Activated naive CD4-positive, alpha-beta T cell treated with anti-CD3 and anti-CD28 coated beads, Interleukin-2, amount 10 ng/mL, durations not matched to agents 7 days and 5 days (primary cell): ENCODE data around the gene RELCH.

Experiments used
- CTCF ChIA-PET: fragments of 350-600 bp; sonication (Branson Sonifier 250); formaldehyde crosslinking; loops from one replicate; lab custom pipeline; 2021; ENCODE audit warnings: antibody characterized with exemption; lab: Charles Lee
- DNase-seq: peaks from one replicate; pipeline ENCODE4 v3.0.0-alpha.2; 2020
- H3K27ac Mint-ChIP-seq: one replicate; pipeline ENCODE4 v1.8.0; 2021; ENCODE audit warnings: mild to moderate bottlenecking, moderate library complexity, mixed read lengths
- H3K27me3 Mint-ChIP-seq: one replicate; pipeline ENCODE4 v1.8.0; 2021; ENCODE audit warnings: mild to moderate bottlenecking, mixed read lengths
- H3K36me3 Mint-ChIP-seq: one replicate; pipeline ENCODE4 v1.8.0; 2021; ENCODE audit warnings: mixed read lengths
- H3K4me1 Mint-ChIP-seq: one replicate; pipeline ENCODE4 v1.8.0; 2021; ENCODE audit warnings: mixed read lengths
- H3K4me3 Mint-ChIP-seq: one replicate; pipeline ENCODE4 v1.8.0; 2021; ENCODE audit warnings: mild to moderate bottlenecking, moderate library complexity, mixed read lengths
- H3K9me3 Mint-ChIP-seq: one replicate; pipeline ENCODE4 v1.8.0; 2021; ENCODE audit warnings: mixed read lengths

Gene RELCH

DNA sequence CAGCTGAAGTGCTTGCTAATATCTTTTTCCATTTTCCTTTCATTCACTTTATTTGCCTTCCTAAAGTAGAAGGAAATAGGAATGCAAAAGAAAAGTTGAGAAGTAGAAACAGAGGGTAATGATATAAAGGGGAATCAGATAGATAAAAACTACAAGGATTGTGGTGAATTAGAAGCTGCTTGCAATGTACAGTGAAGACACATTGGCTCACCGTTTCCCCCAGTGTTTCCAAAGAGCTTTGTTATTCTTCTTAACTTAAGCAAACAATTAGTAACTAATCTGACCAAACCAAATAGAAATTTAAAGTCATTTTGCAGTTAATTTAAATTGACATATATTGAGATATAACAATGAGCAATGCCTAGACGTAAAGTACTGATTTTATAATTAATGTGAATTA is 63.4 kb downstream of the RELCH start:
- H3K27me3 Mint-ChIP-seq, result no peaks in the 10 kb centered on the region
- H3K4me1 Mint-ChIP-seq, result no peaks in the 10 kb centered on the region
- H3K4me3 Mint-ChIP-seq, result no peak overlapping the region
- H3K27ac Mint-ChIP-seq, result no peak overlapping the region
- H3K9me3 Mint-ChIP-seq, result no peaks in the 10 kb centered on the region
- CTCF ChIA-PET, result interaction anchor here (0.8 to 6.2 kb wide), 16 partner anchors 8 to 192 kb away, joined by 3 to 84 read pairs (median 3); partner anchors contain the start of genes PIGN and RELCH
- H3K36me3 Mint-ChIP-seq, result peaks cover 15% of the 10 kb centered on the region
- no peak for DNase-seq

DNA sequence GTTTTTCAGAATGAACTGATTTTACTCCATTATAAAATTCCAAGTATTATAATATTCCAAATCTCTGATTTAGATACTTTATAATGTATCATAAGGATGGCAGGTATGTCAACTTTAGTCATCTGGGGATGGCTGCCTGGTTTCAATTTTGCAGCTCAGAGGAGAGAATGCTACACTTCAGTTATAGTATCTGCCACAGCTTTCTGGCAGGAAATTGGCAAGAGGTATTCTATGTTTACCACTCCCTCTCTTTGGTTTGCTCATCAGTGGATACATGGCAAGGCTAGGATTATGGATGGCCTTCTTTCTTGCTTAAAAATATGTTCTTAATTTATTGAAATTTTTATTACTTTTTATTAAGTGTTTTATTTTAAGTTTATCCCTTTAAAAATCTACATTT is 71.0 kb downstream of the RELCH start:
- no peak overlapping the region for H3K27ac Mint-ChIP-seq
- H3K4me1 Mint-ChIP-seq, result no peaks in the 10 kb centered on the region
- CTCF ChIA-PET, result interaction anchor here (1.2 to 1.7 kb wide), 2 partner anchors 9 to 30 kb away, joined by 4 to 9 read pairs; no protein-coding TSS in a partner anchor
- no peak overlapping the region for H3K4me3 Mint-ChIP-seq
- peaks cover 42% of the 10 kb centered on the region for H3K36me3 Mint-ChIP-seq
- no peaks in the 10 kb centered on the region for H3K9me3 Mint-ChIP-seq
- no peaks in the 10 kb centered on the region for H3K27me3 Mint-ChIP-seq
- no peak for DNase-seq

DNA sequence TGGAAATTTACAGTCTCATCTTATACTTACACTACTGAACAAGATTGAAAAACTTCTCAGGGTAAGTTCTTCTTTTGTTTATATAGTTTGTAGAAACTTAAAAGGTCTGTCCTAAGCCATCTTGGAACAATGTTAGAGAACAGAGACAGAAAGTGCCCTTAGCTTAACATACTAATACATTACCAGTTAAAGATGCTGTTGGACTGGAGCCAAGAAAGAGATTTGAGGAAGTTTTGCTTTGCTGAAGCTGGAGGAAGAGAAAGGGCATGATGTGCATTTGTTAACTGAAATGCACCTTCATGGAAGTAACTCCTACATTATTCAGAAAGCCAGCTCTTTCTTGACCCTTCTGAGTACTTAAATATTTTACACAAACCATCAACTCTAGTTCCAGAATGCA is 71.6 kb downstream of the RELCH start:
- Mint-ChIP-seq H3K36me3 (peaks cover 43% of the 10 kb centered on the region), H3K27me3 (no peaks in the 10 kb centered on the region), H3K4me1 (no peaks in the 10 kb centered on the region), H3K9me3 (no peaks in the 10 kb centered on the region), H3K27ac (no peak overlapping the region), H3K4me3 (no peak overlapping the region)
- DNase-seq, result no peak
- CTCF ChIA-PET, result interaction anchor here (1.2 to 1.7 kb wide), 2 partner anchors 9 to 30 kb away, joined by 4 to 9 read pairs; no protein-coding TSS in a partner anchor

DNA sequence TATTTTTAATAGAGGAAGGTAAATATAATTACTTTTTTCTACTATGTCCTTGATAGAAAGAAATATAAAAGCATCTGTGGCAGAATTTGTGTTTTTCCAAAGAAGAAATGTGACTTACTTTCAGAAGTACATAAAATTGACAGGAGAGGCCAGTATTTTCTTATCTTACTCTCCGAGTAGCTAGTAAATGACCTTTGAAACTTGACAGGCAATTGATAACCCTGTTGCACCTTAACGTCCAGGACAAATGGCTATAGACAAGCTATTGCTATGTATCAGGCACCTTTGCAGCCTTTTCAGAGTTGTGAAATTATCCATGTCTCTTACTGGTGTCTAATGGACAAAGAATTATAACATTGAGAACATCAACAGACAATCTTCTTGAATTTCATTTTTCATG is 75.0 kb downstream of the RELCH start:
- H3K27me3 Mint-ChIP-seq, result no peaks in the 10 kb centered on the region
- H3K36me3 Mint-ChIP-seq, result peaks cover 49% of the 10 kb centered on the region
- CTCF ChIA-PET, result interaction anchor here (0.9 to 1.1 kb wide), 2 partner anchors 13 to 30 kb away, joined by 3 read pairs; no protein-coding TSS in a partner anchor
- H3K4me3 Mint-ChIP-seq, result no peak overlapping the region
- no peak overlapping the region for H3K27ac Mint-ChIP-seq
- DNase-seq, result no peak
- H3K9me3 Mint-ChIP-seq, result no peaks in the 10 kb centered on the region
- peaks cover 5% of the 10 kb centered on the region for H3K4me1 Mint-ChIP-seq

DNA sequence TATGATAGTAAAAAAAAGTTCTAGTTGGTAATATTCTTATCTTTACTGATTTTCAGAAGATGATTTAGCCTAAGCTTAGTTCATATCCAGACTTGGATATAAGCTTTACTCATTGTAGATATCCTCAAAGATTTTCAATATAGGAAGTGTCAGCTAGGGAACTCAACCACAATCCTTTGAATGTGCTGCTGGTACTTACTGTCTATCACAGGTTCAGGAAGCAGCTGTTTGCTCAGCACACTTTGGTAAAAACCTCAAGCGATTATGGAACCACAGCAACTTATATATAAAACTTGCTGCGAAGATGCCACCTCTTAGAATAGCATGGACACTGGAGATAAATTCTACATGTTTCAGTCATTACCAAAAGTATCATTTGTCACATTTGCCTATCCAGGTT is 77.9 kb downstream of the RELCH start:
- peaks cover 5% of the 10 kb centered on the region for H3K4me1 Mint-ChIP-seq
- no peak overlapping the region for H3K4me3 Mint-ChIP-seq
- H3K36me3 Mint-ChIP-seq, result peaks cover 32% of the 10 kb centered on the region
- DNase-seq, result no peak
- no peak overlapping the region for H3K27ac Mint-ChIP-seq
- CTCF ChIA-PET, result no interaction called here
- no peaks in the 10 kb centered on the region for H3K9me3 Mint-ChIP-seq
- H3K27me3 Mint-ChIP-seq, result no peaks in the 10 kb centered on the region

DNA sequence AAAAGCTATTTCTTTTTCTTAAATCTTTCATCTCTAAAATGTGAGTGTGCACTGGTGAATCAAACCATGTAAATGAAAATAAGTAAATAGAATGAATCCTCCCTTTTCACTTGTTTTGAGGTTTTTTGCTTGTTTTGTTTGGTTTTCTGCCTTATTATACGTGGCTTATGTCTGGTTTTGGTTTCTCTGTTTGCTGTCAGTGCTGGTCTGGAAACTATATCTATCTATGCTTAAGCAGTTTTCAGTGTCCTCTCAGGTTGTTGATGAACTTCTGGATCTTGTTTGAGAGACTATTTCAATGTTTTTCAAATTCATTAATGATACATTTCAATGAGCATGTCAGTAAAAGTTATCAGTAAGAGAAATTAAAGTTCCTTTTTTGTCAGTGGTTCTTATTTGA is 90.0 kb downstream of the RELCH start:
- Mint-ChIP-seq H3K9me3 (no peaks in the 10 kb centered on the region), H3K27ac (no peak overlapping the region), H3K4me3 (no peak overlapping the region), H3K36me3 (peaks cover 19% of the 10 kb centered on the region), H3K4me1 (peaks cover 8% of the 10 kb centered on the region), H3K27me3 (no peaks in the 10 kb centered on the region)
- DNase-seq, result no peak
- CTCF ChIA-PET, result no interaction called here

DNA sequence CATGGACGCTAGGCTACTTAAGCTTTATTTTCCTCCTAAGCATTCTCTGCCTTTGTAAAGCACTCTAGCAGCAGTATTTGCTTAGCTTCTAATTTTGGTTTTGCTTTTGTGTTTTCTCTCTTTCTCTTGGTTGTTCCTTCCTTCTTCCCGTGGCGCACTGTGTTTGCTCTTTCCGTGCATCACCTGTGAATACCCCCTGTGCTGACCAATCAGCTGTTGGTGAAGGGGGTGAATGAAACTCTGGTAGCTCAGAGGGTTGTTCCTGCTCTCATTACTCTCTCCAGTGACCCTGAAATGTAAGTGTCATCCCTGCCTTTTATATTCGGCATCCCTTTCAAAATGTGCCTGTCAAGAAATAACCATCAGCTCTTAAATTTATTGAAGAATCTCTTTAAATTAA is 92.5 kb downstream of the RELCH start:
- H3K36me3 Mint-ChIP-seq, result peaks cover 35% of the 10 kb centered on the region
- CTCF ChIA-PET, result interaction anchor here (1.1 kb wide), 1 partner anchor 8 kb away, joined by 3 read pairs; no protein-coding TSS in a partner anchor
- H3K4me3 Mint-ChIP-seq, result no peak overlapping the region
- H3K9me3 Mint-ChIP-seq, result no peaks in the 10 kb centered on the region
- H3K27ac Mint-ChIP-seq, result no peak overlapping the region
- peaks cover 8% of the 10 kb centered on the region for H3K4me1 Mint-ChIP-seq
- DNase-seq, result no peak
- no peaks in the 10 kb centered on the region for H3K27me3 Mint-ChIP-seq

DNA sequence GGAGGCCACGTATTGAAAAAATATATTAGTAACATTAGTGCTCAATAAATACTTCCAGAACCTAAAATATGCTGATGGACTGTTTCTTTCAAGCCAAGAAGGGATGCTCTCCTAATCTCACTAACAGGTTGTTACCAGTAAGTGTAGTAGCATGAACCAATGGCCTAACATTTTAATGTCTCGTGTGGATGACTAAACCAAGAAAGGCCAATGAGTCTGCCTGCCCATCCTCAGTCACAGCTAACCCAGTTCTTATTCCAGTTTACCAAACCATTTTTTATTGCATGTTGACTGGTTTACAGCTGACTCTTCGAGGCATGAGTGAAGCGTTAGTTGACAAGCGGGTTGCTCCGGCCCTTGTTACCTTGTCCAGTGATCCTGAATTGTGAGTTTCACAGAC is 93.0 kb downstream of the RELCH start:
- Mint-ChIP-seq H3K27me3 (no peaks in the 10 kb centered on the region), H3K36me3 (peaks cover 38% of the 10 kb centered on the region)

DNA sequence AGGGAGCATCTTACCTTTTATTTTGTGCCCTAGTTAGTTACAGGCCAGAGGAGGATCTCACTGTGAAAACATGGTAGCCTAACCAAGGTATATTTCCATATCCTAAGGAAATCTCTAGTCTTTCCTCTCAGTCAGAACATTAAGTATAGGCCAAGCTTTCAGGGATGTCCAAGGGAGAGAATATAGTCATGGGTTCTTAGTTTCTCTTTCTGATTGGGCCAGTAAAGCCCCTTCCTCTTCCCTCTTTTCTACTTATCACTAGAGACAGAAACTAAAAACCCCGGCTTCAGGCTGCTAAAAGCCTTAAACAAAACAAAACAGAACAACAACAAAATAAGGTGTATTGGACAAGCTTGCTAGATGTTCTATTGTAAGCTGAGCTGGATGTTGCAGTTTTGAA is 93.7 kb downstream of the RELCH start:
- no peak for DNase-seq
- Mint-ChIP-seq H3K36me3 (peaks cover 45% of the 10 kb centered on the region), H3K4me3 (no peak overlapping the region), H3K27ac (no peak overlapping the region), H3K9me3 (no peaks in the 10 kb centered on the region), H3K27me3 (no peaks in the 10 kb centered on the region), H3K4me1 (peaks cover 8% of the 10 kb centered on the region)
- CTCF ChIA-PET, result no interaction called here

More for the DNA sequence above, 93.0 kb downstream of the RELCH start:
- Mint-ChIP-seq H3K9me3 (no peaks in the 10 kb centered on the region), H3K27ac (no peak overlapping the region), H3K4me1 (peaks cover 8% of the 10 kb centered on the region), H3K4me3 (no peak overlapping the region)
- CTCF ChIA-PET, result no interaction called here
- DNase-seq, result no peak

DNA sequence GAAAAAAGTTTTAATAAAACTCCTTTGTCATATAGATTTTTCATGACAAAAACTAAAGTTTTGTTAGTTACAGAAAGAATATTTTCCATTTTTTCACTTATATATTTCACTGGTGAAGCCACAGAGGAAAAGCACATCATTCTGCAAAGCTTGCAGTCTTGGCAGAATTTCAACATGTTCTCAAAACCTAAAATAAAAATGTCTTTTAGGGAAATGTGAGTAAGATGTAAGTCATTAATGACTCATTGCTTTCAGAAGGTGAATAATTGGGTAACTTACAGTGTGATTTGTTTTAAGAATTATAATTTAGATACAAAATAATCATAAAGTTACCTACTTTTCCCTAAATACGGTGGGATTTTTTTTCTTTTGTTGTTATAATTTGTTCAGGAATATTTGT is 94.6 kb downstream of the RELCH start:
- peaks cover 49% of the 10 kb centered on the region for H3K36me3 Mint-ChIP-seq

DNA sequence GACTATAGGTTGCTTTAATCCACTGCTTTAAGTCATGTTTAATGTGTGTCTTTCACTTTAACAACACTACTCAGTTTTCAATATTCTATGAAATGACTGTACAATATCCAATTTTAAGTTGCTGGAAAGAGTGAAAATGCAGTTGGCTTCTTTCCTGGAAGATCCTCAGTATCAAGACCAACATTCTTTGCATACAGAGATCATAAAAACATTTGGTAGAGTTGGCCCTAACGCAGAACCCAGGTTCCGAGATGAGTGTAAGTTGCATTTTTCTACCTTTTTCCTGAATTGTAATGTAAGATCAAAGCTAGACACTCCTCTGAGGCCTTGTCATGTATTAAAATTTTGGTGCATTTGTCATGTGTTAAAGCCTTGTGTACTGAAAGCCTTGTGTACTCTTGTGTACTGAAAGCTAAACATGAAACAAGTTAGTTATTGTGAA is 95.2 kb downstream of the RELCH start:
- H3K4me1 Mint-ChIP-seq, result peaks cover 5% of the 10 kb centered on the region
- H3K27ac Mint-ChIP-seq, result no peak overlapping the region
- H3K4me3 Mint-ChIP-seq, result no peak overlapping the region
- peaks cover 49% of the 10 kb centered on the region for H3K36me3 Mint-ChIP-seq
- CTCF ChIA-PET, result interaction anchor here (1.0 kb wide), 1 partner anchor 32 kb away, joined by 3 read pairs; no protein-coding TSS in a partner anchor
- no peaks in the 10 kb centered on the region for H3K27me3 Mint-ChIP-seq
- H3K9me3 Mint-ChIP-seq, result no peaks in the 10 kb centered on the region
- DNase-seq, result no peak

More for the DNA sequence above, 94.6 kb downstream of the RELCH start:
- peaks cover 8% of the 10 kb centered on the region for H3K4me1 Mint-ChIP-seq
- CTCF ChIA-PET, result no interaction called here
- no peak for DNase-seq
- H3K4me3 Mint-ChIP-seq, result no peak overlapping the region
- no peaks in the 10 kb centered on the region for H3K27me3 Mint-ChIP-seq
- H3K27ac Mint-ChIP-seq, result no peak overlapping the region
- H3K9me3 Mint-ChIP-seq, result no peaks in the 10 kb centered on the region

DNA sequence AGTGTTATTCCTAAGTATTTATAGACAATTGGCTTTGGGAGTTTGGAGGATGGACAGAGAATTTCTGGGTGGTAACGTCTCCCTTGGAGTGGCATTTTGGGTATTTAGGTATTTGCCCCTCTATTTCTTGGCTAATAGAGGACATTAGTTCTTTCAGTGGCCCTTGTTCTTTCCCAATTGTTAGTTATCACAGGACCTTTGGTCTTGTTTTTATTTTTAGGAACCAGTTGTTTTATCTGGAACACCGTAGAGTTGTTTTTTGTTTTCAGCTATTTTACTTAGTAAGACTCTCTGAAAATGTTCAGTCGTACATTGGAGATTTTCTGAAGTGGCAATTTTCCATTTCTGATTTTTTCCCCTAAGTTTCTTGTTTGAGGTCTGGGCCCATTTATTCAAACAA is 97.6 kb downstream of the RELCH start:
- Mint-ChIP-seq H3K36me3 (peaks cover 63% of the 10 kb centered on the region), H3K27ac (no peak overlapping the region), H3K27me3 (no peaks in the 10 kb centered on the region), H3K4me1 (peaks cover 4% of the 10 kb centered on the region), H3K4me3 (no peak overlapping the region), H3K9me3 (no peaks in the 10 kb centered on the region)
- CTCF ChIA-PET, result no interaction called here
- no peak for DNase-seq

DNA sequence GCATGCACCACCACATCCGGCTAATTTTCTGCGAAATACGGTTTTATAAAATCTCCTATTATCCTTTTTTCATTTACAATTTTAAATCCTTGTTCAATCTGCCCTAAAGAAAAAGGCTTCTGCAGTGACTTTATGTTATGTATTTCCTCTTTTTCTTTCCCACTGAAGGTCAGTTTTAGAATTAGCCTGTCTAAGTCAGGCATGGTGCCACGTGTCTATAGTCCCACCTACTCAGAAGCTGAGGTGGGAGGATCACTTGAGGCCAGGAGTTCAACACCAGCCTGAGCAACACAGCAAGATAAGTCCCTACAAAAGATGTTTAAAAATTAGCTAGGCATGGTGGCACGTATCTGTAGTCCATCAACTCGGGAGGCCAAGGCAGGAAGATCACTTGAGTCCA is 98.2 kb downstream of the RELCH start:
- Mint-ChIP-seq H3K36me3 (peaks cover 67% of the 10 kb centered on the region), H3K27me3 (no peaks in the 10 kb centered on the region), H3K4me3 (no peak overlapping the region), H3K4me1 (peaks cover 4% of the 10 kb centered on the region), H3K27ac (no peak overlapping the region), H3K9me3 (no peaks in the 10 kb centered on the region)
- CTCF ChIA-PET, result interaction anchor here (0.9 kb wide), 1 partner anchor 10 kb away, joined by 3 read pairs; no protein-coding TSS in a partner anchor
- DNase-seq, result no peak

DNA sequence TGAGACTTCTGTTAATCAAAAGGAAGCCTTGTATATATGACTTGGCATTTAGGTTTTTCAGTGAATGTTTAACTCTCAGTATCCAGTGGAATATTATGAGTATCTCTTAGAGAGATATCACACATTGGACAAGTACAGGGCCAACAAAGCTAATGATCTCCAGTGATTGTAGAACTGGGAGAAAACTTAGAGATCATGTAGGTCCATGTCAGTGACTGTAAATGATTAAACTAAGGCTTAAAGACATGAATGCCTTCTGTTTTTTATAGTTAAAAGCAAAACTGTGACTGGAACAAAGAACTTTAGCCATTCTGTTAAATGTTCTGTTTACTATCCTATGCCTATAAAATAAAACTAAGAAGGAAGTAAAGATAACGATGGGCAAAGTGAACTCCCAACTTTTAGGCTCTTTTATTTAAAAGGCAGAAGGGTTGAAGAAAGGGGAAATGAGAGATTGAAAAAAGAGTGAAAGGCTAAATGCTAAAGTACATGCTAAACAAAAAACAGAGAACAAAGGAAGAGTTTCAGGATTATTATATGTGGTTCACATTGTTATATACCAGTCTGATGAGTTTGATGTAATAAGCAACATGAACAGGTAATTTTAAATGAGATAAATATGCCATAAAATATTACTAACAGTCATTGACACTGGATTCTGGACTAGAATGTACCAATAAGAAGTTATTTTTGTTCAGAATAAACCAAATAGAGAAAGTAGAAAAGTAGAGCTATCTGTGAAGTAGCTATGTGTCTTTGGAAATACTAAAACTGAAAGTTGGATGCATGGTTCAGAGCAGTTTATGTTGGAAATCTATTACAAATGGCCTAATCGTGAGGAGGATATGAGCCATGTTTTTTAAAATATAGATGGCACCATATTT is 101.0 kb downstream of the RELCH start:
- H3K36me3 Mint-ChIP-seq, result peaks cover 51% of the 10 kb centered on the region
- H3K4me1 Mint-ChIP-seq, result no peaks in the 10 kb centered on the region
- H3K4me3 Mint-ChIP-seq, result no peak overlapping the region
- H3K9me3 Mint-ChIP-seq, result no peaks in the 10 kb centered on the region
- CTCF ChIA-PET, result interaction anchor here (1.2 kb wide), 1 partner anchor 9 kb away, joined by 3 read pairs; no protein-coding TSS in a partner anchor
- no peak overlapping the region for H3K27ac Mint-ChIP-seq
- no peak for DNase-seq
- no peaks in the 10 kb centered on the region for H3K27me3 Mint-ChIP-seq

DNA sequence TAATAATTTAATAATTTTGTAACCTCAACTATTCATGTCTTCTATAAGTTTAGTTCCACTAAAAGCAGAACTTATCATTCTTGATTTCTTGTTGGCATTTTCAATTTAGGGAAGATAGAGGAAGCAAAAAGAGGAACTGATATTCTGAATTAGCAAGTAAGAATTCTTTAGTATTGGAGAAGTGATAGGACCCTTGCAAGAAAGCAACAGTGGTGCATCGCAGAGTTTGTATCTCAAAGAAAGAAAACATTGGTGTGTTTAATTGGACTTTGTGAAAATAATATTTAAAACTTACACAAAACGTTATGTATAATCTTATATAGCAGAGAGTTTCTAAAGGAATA is 101.6 kb downstream of the RELCH start:
- CTCF ChIA-PET, result no interaction called here
- H3K4me3 Mint-ChIP-seq, result no peak overlapping the region
- no peak overlapping the region for H3K27ac Mint-ChIP-seq

More for the DNA sequence above, 101.6 kb downstream of the RELCH start:
- no peak for DNase-seq
- Mint-ChIP-seq H3K4me1 (no peaks in the 10 kb centered on the region), H3K9me3 (no peaks in the 10 kb centered on the region), H3K27me3 (no peaks in the 10 kb centered on the region), H3K36me3 (peaks cover 47% of the 10 kb centered on the region)
